ENCODE data around the gene CD80.

CD80 gene

DNA sequence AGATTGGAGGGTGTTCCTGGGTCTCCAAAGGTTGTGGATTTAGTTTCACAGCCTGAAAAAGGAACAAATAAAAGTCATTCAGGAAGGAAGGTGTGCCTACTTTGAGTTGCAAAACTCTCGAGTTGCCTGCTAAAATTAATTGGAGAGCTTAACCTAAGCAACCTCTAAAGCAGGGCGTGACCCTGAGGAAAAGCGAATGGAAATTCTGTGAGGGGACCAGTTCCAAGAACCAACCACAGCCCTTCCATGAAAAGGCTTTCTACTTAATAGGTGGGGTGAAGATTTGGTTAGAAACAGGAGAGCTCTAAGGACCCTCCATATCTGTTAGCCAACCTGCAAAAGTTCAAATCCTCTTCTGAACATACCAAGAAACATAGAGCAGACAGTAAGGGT, 1.5 kb downstream of the CD80 start:
- Histone ChIP-seq H3K79me2 (ENCODE audit: insufficient read depth, low read length) (no peaks in the 10 kb centered on the region), H3K4me2 (ENCODE audit: low read length) (no peak overlapping the region), H4K20me1 (ENCODE audit: insufficient read depth, low read length) (no peaks in the 10 kb centered on the region), H3K27me3 (ENCODE audit: insufficient read depth, low read length) (no peaks in the 10 kb centered on the region), H2AFZ (ENCODE audit: low read length) (no peak overlapping the region), H3K4me3 (ENCODE audit: low read depth, low read length, poor library complexity, severe bottlenecking) (no peak overlapping the region), H3K9ac (ENCODE audit: low read length) (no peak overlapping the region), H3F3A (ENCODE audit: insufficient read depth, low read length) (no peaks in the 10 kb centered on the region), H3K27ac (ENCODE audit: low read depth, low read length, poor library complexity, severe bottlenecking) (no peak overlapping the region), H3K9me2 (ENCODE audit: low read depth, low read length) (no peaks in the 10 kb centered on the region), H3K9me3 (ENCODE audit: low read length) (no peaks in the 10 kb centered on the region), H3K36me3 (ENCODE audit: insufficient read depth, low read length) (0 out of 2 replicates have a peak, but pooled peaks cover 6% of the 10 kb centered on the region), H3K4me1 (ENCODE audit: insufficient read depth, low read length, severe bottlenecking) (peaks cover 41% of the 10 kb centered on the region)
- TF ChIP-seq, protein P1, sequence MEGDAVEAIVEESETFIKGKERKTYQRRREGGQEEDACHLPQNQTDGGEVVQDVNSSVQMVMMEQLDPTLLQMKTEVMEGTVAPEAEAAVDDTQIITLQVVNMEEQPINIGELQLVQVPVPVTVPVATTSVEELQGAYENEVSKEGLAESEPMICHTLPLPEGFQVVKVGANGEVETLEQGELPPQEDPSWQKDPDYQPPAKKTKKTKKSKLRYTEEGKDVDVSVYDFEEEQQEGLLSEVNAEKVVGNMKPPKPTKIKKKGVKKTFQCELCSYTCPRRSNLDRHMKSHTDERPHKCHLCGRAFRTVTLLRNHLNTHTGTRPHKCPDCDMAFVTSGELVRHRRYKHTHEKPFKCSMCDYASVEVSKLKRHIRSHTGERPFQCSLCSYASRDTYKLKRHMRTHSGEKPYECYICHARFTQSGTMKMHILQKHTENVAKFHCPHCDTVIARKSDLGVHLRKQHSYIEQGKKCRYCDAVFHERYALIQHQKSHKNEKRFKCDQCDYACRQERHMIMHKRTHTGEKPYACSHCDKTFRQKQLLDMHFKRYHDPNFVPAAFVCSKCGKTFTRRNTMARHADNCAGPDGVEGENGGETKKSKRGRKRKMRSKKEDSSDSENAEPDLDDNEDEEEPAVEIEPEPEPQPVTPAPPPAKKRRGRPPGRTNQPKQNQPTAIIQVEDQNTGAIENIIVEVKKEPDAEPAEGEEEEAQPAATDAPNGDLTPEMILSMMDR (IDR thresholded peaks at IDR 0.05; ENCODE audit: low read length), result no peak
- no peak for TF ChIP-seq EZH2 (IDR thresholded peaks at IDR 0.05; ENCODE audit: borderline replicate concordance, low read length)

DNA sequence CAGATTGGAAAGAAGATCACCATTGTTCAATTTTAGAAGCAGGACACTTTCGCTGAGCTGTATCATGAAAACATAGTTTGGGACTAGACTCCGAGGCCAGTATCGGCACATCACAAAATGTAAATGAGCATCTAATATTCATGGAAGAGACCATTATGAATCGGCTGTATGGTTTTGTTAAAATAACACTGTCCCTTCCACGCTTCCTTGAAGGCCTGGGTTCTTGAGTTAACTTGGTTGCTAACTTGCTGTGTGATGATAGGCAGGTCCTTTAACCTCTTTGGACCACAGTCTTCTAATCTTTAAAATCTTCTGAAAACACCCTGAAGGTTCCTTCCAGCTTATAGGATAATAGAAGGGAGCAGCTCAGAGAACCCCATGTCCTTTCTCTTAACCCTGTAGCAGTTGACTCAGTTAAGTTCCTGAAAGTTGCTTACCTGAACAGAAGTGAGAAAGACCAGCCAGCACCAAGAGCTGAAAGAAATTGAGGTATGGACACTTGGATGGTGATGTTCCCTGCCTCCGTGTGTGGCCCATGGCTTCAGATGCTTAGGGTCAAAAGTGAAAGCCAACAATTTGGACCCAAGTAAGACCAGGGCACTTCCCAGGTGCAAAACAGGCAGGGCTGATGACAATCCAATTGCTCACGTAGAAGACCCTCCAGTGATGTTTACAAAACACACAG, 2.1 kb downstream of the CD80 start:
- H3K27me3 ChIP-seq (ENCODE audit: insufficient read depth, low read length), result no peaks in the 10 kb centered on the region
- no peaks in the 10 kb centered on the region for H3K9me2 ChIP-seq (ENCODE audit: low read depth, low read length)
- peaks cover 35% of the 10 kb centered on the region for H3K4me1 ChIP-seq (ENCODE audit: insufficient read depth, low read length, severe bottlenecking)
- H2AFZ ChIP-seq (ENCODE audit: low read length), result no peak overlapping the region
- 0 out of 2 replicates have a peak, but pooled peaks cover 6% of the 10 kb centered on the region for H3K36me3 ChIP-seq (ENCODE audit: insufficient read depth, low read length)
- H4K20me1 ChIP-seq (ENCODE audit: insufficient read depth, low read length), result no peaks in the 10 kb centered on the region
- no peak overlapping the region for H3K4me2 ChIP-seq (ENCODE audit: low read length)
- H3F3A ChIP-seq (ENCODE audit: insufficient read depth, low read length), result no peaks in the 10 kb centered on the region
- H3K9me3 ChIP-seq (ENCODE audit: low read length), result no peaks in the 10 kb centered on the region
- TF ChIP-seq EZH2 (IDR thresholded peaks at IDR 0.05; ENCODE audit: borderline replicate concordance, low read length), result no peak
- TF ChIP-seq, protein P1 (IDR thresholded peaks at IDR 0.05; ENCODE audit: low read length), result no peak
- H3K79me2 ChIP-seq (ENCODE audit: insufficient read depth, low read length), result no peaks in the 10 kb centered on the region
- H3K4me3 ChIP-seq (ENCODE audit: low read depth, low read length, poor library complexity, severe bottlenecking), result no peak overlapping the region
- no peak overlapping the region for H3K9ac ChIP-seq (ENCODE audit: low read length)
- no peak overlapping the region for H3K27ac ChIP-seq (ENCODE audit: low read depth, low read length, poor library complexity, severe bottlenecking)

DNA sequence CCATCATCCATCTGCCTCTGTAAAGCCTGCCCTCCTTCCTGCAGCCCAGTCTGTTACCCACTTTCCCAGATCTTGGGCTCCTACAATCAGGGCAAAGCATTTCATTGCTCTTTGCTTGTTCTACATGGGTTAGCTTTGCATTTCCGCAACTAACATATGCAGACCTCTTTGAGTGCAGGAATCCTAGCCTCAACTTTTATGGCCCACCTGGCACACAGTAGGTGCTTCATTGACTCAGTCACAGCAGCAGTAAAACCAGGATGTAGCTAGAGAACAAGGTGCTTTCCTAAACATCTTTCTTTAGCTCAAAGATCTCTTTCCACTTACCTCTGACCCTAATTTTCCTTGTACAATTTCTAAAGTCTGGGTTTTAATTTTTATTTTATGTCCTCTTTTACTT, 3.5 kb downstream of the CD80 start:
- no peak overlapping the region for H3K4me3 ChIP-seq (ENCODE audit: low read depth, low read length, poor library complexity, severe bottlenecking)
- H3K9me3 ChIP-seq (ENCODE audit: low read length), result no peaks in the 10 kb centered on the region
- no peaks in the 10 kb centered on the region for H3F3A ChIP-seq (ENCODE audit: insufficient read depth, low read length)
- no peak overlapping the region for H3K27ac ChIP-seq (ENCODE audit: low read depth, low read length, poor library complexity, severe bottlenecking)
- no peaks in the 10 kb centered on the region for H3K9me2 ChIP-seq (ENCODE audit: low read depth, low read length)
- 0 out of 2 replicates have a peak, but pooled peaks cover 6% of the 10 kb centered on the region for H3K36me3 ChIP-seq (ENCODE audit: insufficient read depth, low read length)
- H2AFZ ChIP-seq (ENCODE audit: low read length), result no peak overlapping the region
- no peaks in the 10 kb centered on the region for H4K20me1 ChIP-seq (ENCODE audit: insufficient read depth, low read length)
- no peaks in the 10 kb centered on the region for H3K79me2 ChIP-seq (ENCODE audit: insufficient read depth, low read length)
- no peak overlapping the region for H3K9ac ChIP-seq (ENCODE audit: low read length)
- H3K27me3 ChIP-seq (ENCODE audit: insufficient read depth, low read length), result no peaks in the 10 kb centered on the region
- TF ChIP-seq, protein P1 (IDR thresholded peaks at IDR 0.05; ENCODE audit: low read length), result no peak
- peaks cover 34% of the 10 kb centered on the region for H3K4me1 ChIP-seq (ENCODE audit: insufficient read depth, low read length, severe bottlenecking)
- H3K4me2 ChIP-seq (ENCODE audit: low read length), result no peak overlapping the region

Data from OCI-LY1 (cell line).